IgD-negative memory B cell (primary cell): ENCODE results near the gene FAM200B. TPM values are rescaled to one million over a fixed set of nuclear protein-coding genes. Genes with fewer than 3 reads are reported as not detected.

Experiments
- H3K27ac Mint-ChIP-seq, 3 donors: one replicate each; pipeline ENCODE4 v1.8.0; 2020 to 2022; ENCODE audit warnings: mild to moderate bottlenecking in 3 of 3, mixed read lengths in 3 of 3, moderate library complexity in 1 of 3
- H3K27me3 Mint-ChIP-seq: one replicate; pipeline ENCODE4 v1.8.0; 2021; ENCODE audit warnings: mixed read lengths
- H3K36me3 Mint-ChIP-seq: one replicate; pipeline ENCODE4 v1.8.0; 2020; ENCODE audit warnings: mild to moderate bottlenecking, mixed read lengths
- H3K4me1 Mint-ChIP-seq, 3 donors: one replicate each; pipeline ENCODE4 v1.8.0; 2020 to 2022; ENCODE audit warnings: mixed read lengths in 3 of 3, mild to moderate bottlenecking in 1 of 3
- H3K4me3 Mint-ChIP-seq, 4 donors: one replicate each; pipeline ENCODE4 v1.8.0; 2020 to 2022; ENCODE audit warnings: mild to moderate bottlenecking in 4 of 4, mixed read lengths in 4 of 4, moderate library complexity in 3 of 4
- H3K9me3 Mint-ChIP-seq, 3 donors: one replicate each; pipeline ENCODE4 v1.8.0; 2020 to 2021; ENCODE audit warnings: mixed read lengths in 3 of 3, mild to moderate bottlenecking in 1 of 3
- polyA plus RNA-seq: library from polyadenylated mRNA; unstranded; fragments of 300-500 nt; fragmentation: Illumina TruSeq; gene quantifications from one replicate; pipeline ENCODE4 v1.2.3, GENCODE V29; 2021

Gene FAM200B
- 39.5 TPM for polyA plus RNA-seq

DNA sequence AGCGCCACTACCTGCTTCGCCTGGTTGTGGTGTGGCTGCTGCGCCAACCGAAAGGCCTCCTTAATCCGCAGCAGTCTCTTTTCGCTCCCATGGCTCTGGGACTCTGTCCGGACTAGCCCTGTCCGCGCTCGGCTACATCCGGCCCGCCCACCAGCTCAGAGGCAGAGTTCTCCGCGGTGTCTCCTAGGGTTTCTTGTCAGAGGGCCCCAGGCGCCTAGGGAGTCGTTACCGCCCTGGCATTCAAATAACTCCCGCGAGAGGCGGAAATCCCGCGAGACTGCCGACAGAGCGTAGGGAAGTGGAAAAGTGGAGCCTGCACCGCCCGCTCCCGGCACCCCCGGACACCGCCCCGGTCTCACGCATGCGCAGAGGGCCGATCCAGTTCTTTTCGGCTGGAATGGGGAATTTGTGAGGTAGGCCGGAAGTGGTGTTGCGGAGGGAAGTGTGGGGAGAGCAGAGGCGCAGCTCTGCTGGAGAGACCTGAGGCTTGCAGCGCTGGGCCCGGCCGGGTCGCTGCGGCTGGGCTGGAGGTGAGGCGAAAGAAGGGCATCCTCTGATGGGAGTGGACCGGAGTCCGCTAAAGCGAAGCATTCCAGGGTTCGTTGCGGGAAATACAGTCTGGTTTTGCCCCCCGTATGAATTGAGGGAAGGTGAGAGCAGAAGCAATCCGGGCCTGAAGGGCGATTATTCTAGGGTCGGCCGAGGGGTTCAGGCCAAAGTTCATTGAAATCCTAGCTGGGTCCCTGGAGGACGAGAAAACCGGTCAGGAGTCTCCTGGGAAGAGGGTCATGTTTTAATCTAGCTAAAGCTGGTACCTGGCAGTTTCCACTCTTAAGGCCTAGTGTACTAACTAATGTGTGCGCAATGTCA is at the start of gene FAM200B:
FAM200B (plus strand) TSS at position 456 of the 870 bp plus-strand sequence. CDS start 5,151 bp downstream, outside the sequence.
- H3K4me3 Mint-ChIP-seq, result peak within 1 kb of the TSS; percentile 97 to 100 (median 98)
- H3K4me1 Mint-ChIP-seq, result peaks cover 9 to 19% (median 16%) of the 10 kb centered on the region in 3 donors
- H3K36me3 Mint-ChIP-seq, result peaks cover 5% of the 10 kb centered on the region
- peak within 1 kb of the TSS; percentile 95 to 99 (median 98) for H3K27ac Mint-ChIP-seq
- H3K27me3 Mint-ChIP-seq, result no peaks in the 10 kb centered on the region
- no peaks in the 10 kb centered on the region for H3K9me3 Mint-ChIP-seq

DNA sequence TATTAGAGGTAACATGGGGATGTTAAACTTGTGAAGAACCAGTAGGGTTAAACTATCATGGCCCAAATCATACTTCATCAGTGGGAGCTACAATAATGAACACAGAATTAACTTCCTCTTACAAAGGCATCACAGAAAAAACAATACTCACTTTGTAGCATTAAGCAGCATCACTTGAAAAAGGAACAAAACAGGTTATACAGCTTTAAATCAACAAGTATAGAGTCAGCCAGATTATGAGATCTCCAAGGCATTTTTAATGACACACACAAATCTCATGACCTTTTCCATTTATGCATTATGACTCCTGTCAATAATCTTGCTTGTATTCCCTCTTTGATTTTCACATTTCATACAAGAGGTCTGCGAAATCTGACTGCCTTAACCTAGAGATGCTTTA is 44.8 kb upstream of the FAM200B start:
- Mint-ChIP-seq H3K9me3 (peaks cover 0 to 1% (median 0%) of the 10 kb centered on the region in 3 donors), H3K4me1 (peaks cover 0 to 8% (median 2%) of the 10 kb centered on the region in 3 donors), H3K4me3 (no peak overlapping the region), H3K36me3 (peaks cover 16% of the 10 kb centered on the region), H3K27me3 (no peaks in the 10 kb centered on the region), H3K27ac (no peak overlapping the region)

DNA sequence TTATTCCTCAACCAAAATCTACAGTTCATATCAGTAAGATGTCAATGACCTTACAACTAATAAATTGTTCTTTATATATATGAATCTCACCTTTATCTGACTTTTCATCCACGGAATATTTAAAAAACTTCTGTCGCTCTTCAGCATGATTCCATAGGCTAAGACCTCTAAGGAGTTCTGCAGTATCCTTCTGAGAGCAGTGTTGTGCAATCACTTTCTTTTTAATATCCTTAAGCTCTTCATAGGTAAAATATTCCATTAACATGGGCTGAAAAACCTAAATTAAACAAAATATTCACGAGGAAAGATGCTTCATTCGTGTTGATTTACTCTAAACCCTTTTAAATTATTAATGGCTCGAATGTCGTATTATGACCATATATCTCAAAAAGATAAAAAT is 43.2 kb upstream of the FAM200B start:
- no peak overlapping the region for H3K4me3 Mint-ChIP-seq
- H3K27ac Mint-ChIP-seq, result peak overlapping the region in 1 of 3 donors; percentile 16
- peaks cover 0 to 15% (median 5%) of the 10 kb centered on the region in 3 donors for H3K4me1 Mint-ChIP-seq
- peaks cover 11% of the 10 kb centered on the region for H3K36me3 Mint-ChIP-seq
- no peaks in the 10 kb centered on the region for H3K27me3 Mint-ChIP-seq
- H3K9me3 Mint-ChIP-seq, result no peaks in the 10 kb centered on the region

DNA sequence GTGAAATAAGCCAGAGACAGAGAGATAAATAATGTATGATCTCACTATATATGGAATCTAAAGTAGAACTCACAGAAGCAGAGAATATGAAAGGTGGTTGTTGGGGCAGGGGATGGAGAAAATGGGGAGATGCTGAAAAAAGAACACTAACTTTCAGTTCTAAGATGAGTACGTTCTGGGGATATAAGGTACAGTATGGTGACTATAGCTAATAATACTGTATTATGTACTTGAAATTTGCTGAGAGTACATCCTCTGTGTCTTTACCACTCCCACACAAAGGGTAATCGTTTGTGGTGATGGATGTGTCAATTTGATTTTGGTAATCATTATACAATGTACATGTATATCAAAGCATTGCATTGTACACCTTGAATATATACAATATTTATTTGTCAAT is 33.0 kb upstream of the FAM200B start:
- no peaks in the 10 kb centered on the region for H3K36me3 Mint-ChIP-seq
- H3K4me1 Mint-ChIP-seq, result peaks cover 28 to 38% (median 34%) of the 10 kb centered on the region in 3 donors
- H3K27me3 Mint-ChIP-seq, result no peaks in the 10 kb centered on the region
- H3K9me3 Mint-ChIP-seq, result no peaks in the 10 kb centered on the region
- H3K27ac Mint-ChIP-seq, result no peak overlapping the region
- no peak overlapping the region for H3K4me3 Mint-ChIP-seq

DNA sequence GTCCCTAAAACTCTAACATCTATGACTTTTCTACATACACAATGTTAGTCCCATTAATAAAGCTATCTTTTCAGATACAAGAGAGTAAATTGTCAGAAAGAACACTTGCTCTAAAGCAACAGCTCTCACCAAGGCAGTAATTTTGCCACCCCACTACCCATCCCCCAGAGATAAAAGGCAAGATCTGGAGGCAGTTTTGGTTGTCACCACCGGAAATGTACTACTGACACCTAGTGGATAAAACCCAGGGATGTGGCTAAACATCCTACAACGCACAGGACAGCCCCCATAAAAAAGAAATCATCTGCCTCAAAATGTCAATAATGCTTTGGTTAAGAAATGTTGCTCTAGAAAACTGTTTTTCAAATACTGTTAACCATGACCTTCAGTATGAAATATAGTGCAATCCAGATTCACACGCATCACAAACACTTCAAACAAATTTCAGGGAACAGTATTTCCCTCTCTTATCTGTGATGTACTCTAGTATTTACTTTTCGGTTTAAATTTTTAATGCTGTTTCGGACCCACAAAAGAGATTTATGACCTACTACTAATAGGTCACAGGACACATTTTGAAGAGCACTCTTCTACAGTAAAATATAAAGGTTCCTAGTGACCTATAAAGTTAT is 31.6 kb upstream of the FAM200B start:
- Mint-ChIP-seq H3K27ac (peak overlapping the region; percentile 5 to 14 (median 11)), H3K4me1 (peaks cover 32 to 41% (median 36%) of the 10 kb centered on the region in 3 donors), H3K9me3 (no peaks in the 10 kb centered on the region), H3K36me3 (no peaks in the 10 kb centered on the region), H3K27me3 (no peaks in the 10 kb centered on the region), H3K4me3 (peak overlapping the region in 3 of 4 donors; percentile 23 to 44 (median 34))

DNA sequence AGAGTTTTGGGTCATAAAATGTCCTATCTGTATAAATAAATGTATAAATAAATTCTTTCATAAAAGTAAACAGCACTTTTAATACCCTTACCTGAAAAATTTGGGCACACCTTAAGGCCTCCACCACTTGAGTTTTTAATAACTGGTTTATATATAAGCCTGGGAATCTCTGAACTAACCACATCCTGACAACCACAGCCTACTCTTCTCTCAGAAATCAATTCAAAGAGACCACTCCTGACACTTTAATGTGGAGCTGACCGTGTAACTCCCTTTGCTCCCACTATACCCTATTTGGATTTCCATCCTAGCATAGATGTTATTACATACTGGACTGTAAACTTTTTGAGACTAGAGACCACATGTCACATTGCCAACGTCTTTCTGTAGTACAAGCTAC is 30.0 kb upstream of the FAM200B start:
- H3K36me3 Mint-ChIP-seq, result peaks cover 1% of the 10 kb centered on the region
- peak overlapping the region in 2 of 4 donors; percentile 29 to 41 for H3K4me3 Mint-ChIP-seq
- H3K4me1 Mint-ChIP-seq, result peaks cover 32 to 44% (median 36%) of the 10 kb centered on the region in 3 donors
- H3K27ac Mint-ChIP-seq, result no peak overlapping the region
- no peaks in the 10 kb centered on the region for H3K9me3 Mint-ChIP-seq
- H3K27me3 Mint-ChIP-seq, result no peaks in the 10 kb centered on the region

DNA sequence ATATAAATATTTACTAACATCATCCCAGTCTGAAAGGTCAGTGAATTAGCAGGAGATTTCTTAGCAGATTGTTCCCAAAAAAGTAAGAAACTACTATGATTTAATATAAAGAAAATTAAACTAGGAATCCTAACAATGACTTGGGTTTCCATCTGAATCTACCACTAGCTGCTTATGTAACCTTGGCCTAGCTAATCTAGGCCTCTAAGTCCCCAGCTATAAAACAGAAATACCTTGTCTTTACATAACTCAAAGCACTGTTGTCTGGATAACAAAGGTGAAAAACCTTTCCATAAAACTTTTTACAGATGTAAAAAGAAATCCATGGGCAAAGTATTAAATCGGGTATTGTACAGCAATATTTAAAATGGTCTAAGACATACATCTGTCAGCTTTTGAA is 29.4 kb upstream of the FAM200B start:
- Mint-ChIP-seq H3K9me3 (no peaks in the 10 kb centered on the region), H3K36me3 (peaks cover 1% of the 10 kb centered on the region), H3K4me1 (peaks cover 32 to 44% (median 36%) of the 10 kb centered on the region in 3 donors), H3K27ac (no peak overlapping the region), H3K27me3 (no peaks in the 10 kb centered on the region), H3K4me3 (peak overlapping the region in 2 of 4 donors; percentile 29 to 41)

DNA sequence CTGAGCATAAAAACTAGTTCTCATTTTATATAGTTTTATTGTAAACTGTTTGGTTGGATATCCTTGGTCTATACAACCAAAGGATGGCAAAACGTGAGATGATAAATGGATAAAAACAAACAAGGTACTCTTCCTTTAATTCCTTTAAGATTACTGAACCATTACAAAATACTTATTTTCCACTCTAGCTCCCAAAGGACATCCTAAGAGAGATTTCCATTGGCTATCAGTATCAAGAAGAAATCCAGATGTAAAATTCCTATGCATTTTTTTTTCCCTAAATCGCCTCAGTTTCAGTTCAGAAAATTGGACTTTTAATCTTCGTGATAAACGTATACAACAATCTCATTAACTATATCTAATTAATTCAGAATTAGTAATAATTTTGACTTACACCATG is 28.8 kb upstream of the FAM200B start:
- Mint-ChIP-seq H3K4me3 (peak overlapping the region in 3 of 4 donors; percentile 70 to 97 (median 97)), H3K27ac (no peak overlapping the region), H3K9me3 (no peaks in the 10 kb centered on the region), H3K4me1 (peaks cover 30 to 42% (median 36%) of the 10 kb centered on the region in 3 donors), H3K36me3 (peaks cover 1% of the 10 kb centered on the region), H3K27me3 (no peaks in the 10 kb centered on the region)

DNA sequence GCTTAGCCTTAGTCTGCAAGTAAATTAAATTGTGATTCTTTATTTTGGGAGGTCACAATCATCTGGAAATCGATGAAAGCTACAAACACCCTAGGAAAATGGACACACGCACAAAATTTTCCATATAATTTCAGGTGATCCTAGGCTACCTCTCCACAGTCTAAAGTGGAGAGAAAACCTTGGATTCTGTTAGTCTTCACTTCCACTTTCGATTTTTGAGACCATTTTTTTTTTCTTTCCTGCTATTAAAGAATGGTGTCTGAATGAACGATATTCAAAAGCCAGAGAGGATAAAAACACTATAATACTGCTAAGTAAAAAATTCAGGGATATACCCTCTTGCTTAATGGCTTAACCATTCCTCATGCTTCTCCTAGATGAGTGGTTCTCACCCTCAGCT is 28.2 kb upstream of the FAM200B start:
- H3K27me3 Mint-ChIP-seq, result no peaks in the 10 kb centered on the region
- H3K36me3 Mint-ChIP-seq, result peaks cover 1% of the 10 kb centered on the region
- H3K4me1 Mint-ChIP-seq, result peaks cover 29 to 41% (median 33%) of the 10 kb centered on the region in 3 donors
- H3K27ac Mint-ChIP-seq, result peak overlapping the region in 2 of 3 donors; percentile 88 to 98
- peak overlapping the region; percentile 94 to 97 (median 96) for H3K4me3 Mint-ChIP-seq
- H3K9me3 Mint-ChIP-seq, result no peaks in the 10 kb centered on the region

DNA sequence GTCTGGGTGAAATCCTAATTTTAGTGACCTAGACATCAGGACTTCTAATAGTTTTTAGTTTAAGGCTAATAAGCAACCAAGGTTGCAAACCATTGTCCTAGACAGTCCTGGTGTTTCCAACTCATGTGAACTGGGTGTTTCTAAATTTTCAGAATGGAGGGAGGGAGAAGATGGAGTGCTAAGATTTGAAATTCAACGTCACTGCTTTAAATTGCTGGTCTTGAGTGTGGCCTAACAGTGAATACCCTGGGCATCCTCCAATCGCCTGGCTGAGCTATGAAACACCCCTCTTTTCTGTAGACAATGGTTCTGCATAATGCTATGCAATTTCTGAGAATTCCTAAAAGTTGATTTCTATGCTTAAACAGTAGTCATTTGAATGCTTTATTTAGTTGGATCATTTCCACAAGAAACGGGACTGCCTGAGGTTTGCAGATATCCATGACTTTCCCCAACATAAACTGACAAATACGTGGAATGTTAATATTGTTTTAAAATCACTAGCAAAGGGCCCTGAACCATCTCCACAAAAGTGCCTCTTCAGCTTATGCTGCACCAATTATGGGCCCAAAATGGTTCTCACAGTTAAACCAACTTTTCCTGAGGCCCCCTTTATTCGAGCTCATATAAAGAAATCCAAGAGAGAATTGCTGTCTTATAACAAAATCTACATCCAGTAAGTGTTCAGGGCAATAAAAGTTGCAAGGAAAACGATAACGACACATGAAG is 27.6 kb upstream of the FAM200B start:
- Mint-ChIP-seq H3K4me3 (peak overlapping the region; percentile 94 to 97 (median 96)), H3K27me3 (no peaks in the 10 kb centered on the region), H3K36me3 (peaks cover 1% of the 10 kb centered on the region), H3K27ac (peak overlapping the region; percentile 88 to 98 (median 94)), H3K4me1 (peaks cover 27 to 37% (median 30%) of the 10 kb centered on the region in 3 donors), H3K9me3 (no peaks in the 10 kb centered on the region)

DNA sequence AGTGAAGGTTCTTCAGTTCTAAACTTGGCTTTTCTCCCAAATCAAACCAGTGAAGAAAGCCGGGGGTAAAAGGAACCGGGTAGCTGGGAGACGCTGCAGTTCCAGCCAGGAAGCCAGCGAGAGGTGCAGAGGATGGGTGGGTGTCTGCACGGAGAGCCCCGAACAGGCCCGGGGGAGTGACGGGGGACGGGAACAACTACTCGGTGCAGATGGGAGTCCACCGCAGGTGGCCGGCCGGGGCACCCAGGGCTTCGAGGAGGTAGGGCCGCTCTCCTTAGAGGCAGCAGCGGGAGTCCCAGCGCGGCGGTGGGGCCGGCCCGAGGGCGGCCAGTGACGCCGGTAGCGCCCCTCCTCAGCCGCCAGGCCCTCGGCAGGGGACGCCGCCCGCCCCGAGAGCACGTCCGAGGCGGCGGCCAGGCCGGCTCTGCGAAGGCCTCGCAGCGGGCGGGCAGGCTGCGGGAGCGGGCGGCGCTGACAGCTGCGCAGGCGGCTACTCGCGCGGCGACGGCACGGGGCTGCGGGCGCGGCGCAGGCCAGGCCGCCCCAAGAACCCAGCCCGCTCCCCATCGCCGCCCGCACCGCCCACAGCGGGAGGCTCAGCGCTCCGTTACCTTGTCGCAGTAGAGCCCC is 26.9 kb upstream of the FAM200B start:
- Mint-ChIP-seq H3K27ac (peak overlapping the region; percentile 88 to 98 (median 98)), H3K9me3 (no peaks in the 10 kb centered on the region), H3K27me3 (no peaks in the 10 kb centered on the region), H3K36me3 (peaks cover 1% of the 10 kb centered on the region), H3K4me1 (peaks cover 27 to 34% (median 29%) of the 10 kb centered on the region in 3 donors), H3K4me3 (peak overlapping the region; percentile 95 to 98 (median 97))

DNA sequence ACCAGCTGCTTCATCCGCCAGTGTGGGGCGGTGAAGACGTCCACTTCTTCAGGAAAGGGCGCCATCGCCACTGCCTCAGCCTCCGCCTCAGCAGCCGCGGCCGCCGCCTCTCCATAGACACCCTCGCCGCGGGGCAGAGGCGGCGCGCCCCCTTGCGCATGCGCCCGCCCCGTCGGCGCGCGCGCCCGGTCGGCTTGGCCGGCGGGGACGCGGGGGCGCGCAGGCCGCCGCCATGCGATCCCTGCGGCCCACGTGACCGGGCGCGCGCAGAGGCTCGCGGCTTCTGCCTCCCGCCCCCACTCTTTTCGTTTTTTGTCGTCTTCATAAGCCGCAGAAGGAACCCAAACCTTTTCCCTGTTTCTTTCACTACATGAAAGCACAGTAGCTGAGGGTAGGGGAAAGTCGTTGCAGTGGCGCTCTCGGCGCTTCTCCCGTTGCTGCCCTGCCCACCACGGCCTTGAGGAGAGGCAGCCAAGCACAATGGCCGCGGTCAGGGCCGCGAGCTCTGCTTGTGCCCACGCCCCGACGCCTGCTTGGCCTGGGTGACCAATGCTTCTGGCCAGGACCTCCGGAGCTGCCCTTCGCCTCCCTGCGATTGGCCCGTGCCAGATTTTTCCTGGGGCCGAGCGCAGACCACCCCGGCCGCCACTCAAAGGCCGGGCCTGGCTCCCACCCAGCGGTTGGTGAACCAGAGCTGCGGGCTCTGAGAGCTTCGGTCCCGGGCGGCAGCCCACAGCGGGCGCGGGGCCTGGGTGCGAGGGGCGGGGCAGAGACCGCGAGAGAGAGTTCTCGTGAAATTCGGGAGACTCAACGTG is 26.2 kb upstream of the FAM200B start, which contains the start of gene FBXL5:
FBXL5 (minus strand) TSS at position 135 of the 815 bp plus-strand sequence; CDS start at position 65, 70 bp downstream.
- peaks cover 21 to 28% (median 23%) of the 10 kb centered on the region in 3 donors for H3K4me1 Mint-ChIP-seq
- H3K9me3 Mint-ChIP-seq, result no peaks in the 10 kb centered on the region
- H3K27ac Mint-ChIP-seq, result peak within 1 kb of the TSS; percentile 88 to 99 (median 98)
- peaks cover 1% of the 10 kb centered on the region for H3K36me3 Mint-ChIP-seq
- peak within 1 kb of the TSS; percentile 95 to 98 (median 97) for H3K4me3 Mint-ChIP-seq
- no peaks in the 10 kb centered on the region for H3K27me3 Mint-ChIP-seq

DNA sequence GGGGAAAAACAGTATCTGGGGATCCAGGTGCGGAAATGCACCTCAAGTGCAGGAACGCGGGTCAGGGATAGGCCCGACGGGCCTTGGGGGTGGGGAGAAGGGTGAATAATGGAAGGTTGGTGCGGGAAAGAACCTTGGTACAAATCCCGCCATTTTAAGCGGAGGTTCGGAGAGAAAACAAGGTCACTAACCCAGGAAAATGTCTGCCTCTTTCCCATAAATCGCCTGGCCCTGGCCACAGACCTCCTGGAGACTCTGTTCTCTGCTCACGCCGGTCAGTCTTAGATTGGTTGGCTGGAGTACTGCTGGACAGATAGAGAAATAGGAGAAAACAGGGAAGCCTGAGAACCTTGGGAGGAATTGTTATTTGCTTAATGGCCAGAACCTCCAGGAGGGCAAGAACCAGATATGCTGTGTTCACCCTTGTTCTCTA is 25.6 kb upstream of the FAM200B start:
- Mint-ChIP-seq H3K4me3 (peak overlapping the region; percentile 86 to 98 (median 96)), H3K27ac (peak overlapping the region; percentile 88 to 99 (median 98)), H3K27me3 (no peaks in the 10 kb centered on the region), H3K9me3 (no peaks in the 10 kb centered on the region), H3K36me3 (peaks cover 1% of the 10 kb centered on the region), H3K4me1 (peaks cover 18 to 25% (median 23%) of the 10 kb centered on the region in 3 donors)
